ENCODE results near the gene RAB43.
"Not testable (repeated sequence)": the region's sequence is repeated elsewhere in the genome, so short reads cannot be mapped to it uniquely, and the experiment has no call there.

Gene RAB43

GRCh38 chr3:129081503-129081902 lies 40.1 kb downstream of the RAB43 start:
- Histone ChIP-seq H3K27me3 (ENCODE audit: insufficient read depth, poor library complexity, severe bottlenecking) (no peaks in the 10 kb centered on the region), H3K36me3 (ENCODE audit: low read depth) (no peaks in the 10 kb centered on the region), H3K27ac (ENCODE audit: poor library complexity, severe bottlenecking) (no peak overlapping the region), H3K4me1 (ENCODE audit: insufficient read depth, poor library complexity, severe bottlenecking) (no peaks in the 10 kb centered on the region), H3K9me3 (ENCODE audit: severe bottlenecking) (no peaks in the 10 kb centered on the region), H3K4me3 (ENCODE audit: severe bottlenecking) (no peak overlapping the region)
- no peak for TF ChIP-seq CTCF (IDR thresholded peaks at IDR 0.05; ENCODE audit: poor library complexity, severe bottlenecking)
- DNase-seq (ENCODE audit: low spot score): no peak
- ATAC-seq (ENCODE audit: low read depth): no peak

GRCh38 chr3:129078510-129078909 lies 43.1 kb downstream of the RAB43 start:
- no peaks in the 10 kb centered on the region for H3K9me3 ChIP-seq (ENCODE audit: severe bottlenecking)
- no peak overlapping the region for H3K27ac ChIP-seq (ENCODE audit: poor library complexity, severe bottlenecking)
- no peak overlapping the region for H3K4me3 ChIP-seq (ENCODE audit: severe bottlenecking)
- no peaks in the 10 kb centered on the region for H3K4me1 ChIP-seq (ENCODE audit: insufficient read depth, poor library complexity, severe bottlenecking)
- H3K27me3 ChIP-seq (ENCODE audit: insufficient read depth, poor library complexity, severe bottlenecking): no peaks in the 10 kb centered on the region
- no peak for TF ChIP-seq CTCF (IDR thresholded peaks at IDR 0.05; ENCODE audit: poor library complexity, severe bottlenecking)
- DNase-seq (ENCODE audit: low spot score): no peak
- no peaks in the 10 kb centered on the region for H3K36me3 ChIP-seq (ENCODE audit: low read depth)
- no peak for ATAC-seq (ENCODE audit: low read depth)

GRCh38 chr3:129077222-129077621 lies 44.4 kb downstream of the RAB43 start:
- no peak overlapping the region for H3K4me3 ChIP-seq (ENCODE audit: severe bottlenecking)
- no peaks in the 10 kb centered on the region for H3K9me3 ChIP-seq (ENCODE audit: severe bottlenecking)
- H3K36me3 ChIP-seq (ENCODE audit: low read depth): no peaks in the 10 kb centered on the region
- H3K27me3 ChIP-seq (ENCODE audit: insufficient read depth, poor library complexity, severe bottlenecking): no peaks in the 10 kb centered on the region
- H3K27ac ChIP-seq (ENCODE audit: poor library complexity, severe bottlenecking): no peak overlapping the region
- DNase-seq (ENCODE audit: low spot score) (no peak), ATAC-seq (ENCODE audit: low read depth) (no peak)
- TF ChIP-seq CTCF (IDR thresholded peaks at IDR 0.05; ENCODE audit: poor library complexity, severe bottlenecking): no peak
- H3K4me1 ChIP-seq (ENCODE audit: insufficient read depth, poor library complexity, severe bottlenecking): no peaks in the 10 kb centered on the region

- ATAC-seq (ENCODE audit: low read depth) (no peak), DNase-seq (ENCODE audit: low spot score) (no peak)
- Histone ChIP-seq H3K27me3 (ENCODE audit: insufficient read depth, poor library complexity, severe bottlenecking) (no peaks in the 10 kb centered on the region), H3K36me3 (ENCODE audit: low read depth) (no peaks in the 10 kb centered on the region), H3K4me1 (ENCODE audit: insufficient read depth, poor library complexity, severe bottlenecking) (no peaks in the 10 kb centered on the region), H3K9me3 (ENCODE audit: severe bottlenecking) (no peaks in the 10 kb centered on the region), H3K27ac (ENCODE audit: poor library complexity, severe bottlenecking) (no peak overlapping the region), H3K4me3 (ENCODE audit: severe bottlenecking) (no peak overlapping the region)
- TF ChIP-seq CTCF (IDR thresholded peaks at IDR 0.05; ENCODE audit: poor library complexity, severe bottlenecking): no peak
Observed at GRCh38 chr3:129070086-129070885, 51.3 kb downstream of the RAB43 start.

GRCh38 chr3:129069313-129070085 lies 52.1 kb downstream of the RAB43 start:
- not testable (repeated sequence) for H3K4me1 ChIP-seq (ENCODE audit: insufficient read depth, poor library complexity, severe bottlenecking); H3K9me3 ChIP-seq (ENCODE audit: severe bottlenecking); ATAC-seq (ENCODE audit: low read depth); H3K27ac ChIP-seq (ENCODE audit: poor library complexity, severe bottlenecking); DNase-seq (ENCODE audit: low spot score); H3K27me3 ChIP-seq (ENCODE audit: insufficient read depth, poor library complexity, severe bottlenecking); H3K36me3 ChIP-seq (ENCODE audit: low read depth); H3K4me3 ChIP-seq (ENCODE audit: severe bottlenecking)
